Measurements from ENCODE around the gene OR1J2. TPM values are rescaled to one million over a fixed set of nuclear protein-coding genes. Genes with fewer than 3 reads are reported as not detected.

Gene OR1J2
- total RNA-seq (2021; fragmentation: NEBNext Ultra II Directional; extraction: Animal tissue kit (Norgen Biotek cat#: 25700)), result not detected in 2 replicates
- not detected in 2 replicates for polyA plus RNA-seq (2011; rRNA removed)
- not detected for polyA plus RNA-seq (2011; cell fraction: cytosol; rRNA removed)
- not detected for polyA plus RNA-seq (2011; cell fraction: nucleus; rRNA removed)
- polyA plus RNA-seq (2012, experiment 1 of 2), result not detected in 4 replicates
- not detected for polyA plus RNA-seq (2012, experiment 2 of 2)
- not detected for polyA plus RNA-seq (2013, experiment 1 of 2)
- not detected for polyA plus RNA-seq (2013, experiment 2 of 2)
- 0.28 TPM in 1 of 2 replicates, not detected in the other for polyA minus RNA-seq (2011; rRNA and poly(A)+ RNA removed)
- polyA minus RNA-seq (2011; cell fraction: cytosol; rRNA and poly(A)+ RNA removed), result not detected
- polyA minus RNA-seq (2011; cell fraction: nucleus; rRNA and poly(A)+ RNA removed), result not detected
- long read RNA-seq, experiment 1, result 0 reads
- long read RNA-seq, experiment 2, result 0 reads

GRCh38 chr9:122510502-122510901 lies at the start of gene OR1J2:
Gene OR1J2, plus strand, starts transcription at chr9:122510802. Its CDS starts 0 bp downstream, at chr9:122510802.
- H3K27me3 ChIP-seq (replicated peaks in 1 of 4; ENCODE audit: control insufficient read depth in 3 of 4, extremely low read depth in 1 of 4, insufficient read depth in 3 of 4, low read length in 3 of 4), result no peaks in the 10 kb centered on the region
- CTCF ChIA-PET (ENCODE audit: partially characterized antibody), result interaction anchor here (1.4 kb wide), 1 partner anchor 11 kb away, joined by 3 read pairs; no protein-coding TSS in a partner anchor
- TF ChIP-seq CREB1 (IDR thresholded peaks at IDR 0.05), result no peak
- TF ChIP-seq SAP30 (IDR thresholded peaks at IDR 0.05; ENCODE audit: insufficient read depth, insufficient replicate concordance, low read length), result no peak
- no peak for TF ChIP-seq KDM5A (IDR thresholded peaks at IDR 0.05; ENCODE audit: low read length)
- no peak for TF ChIP-seq NRF1 (IDR thresholded peaks at IDR 0.05; ENCODE audit: low read depth, low read length)
- TF ChIP-seq GTF2F1 (IDR thresholded peaks at IDR 0.05; ENCODE audit: borderline replicate concordance, low read depth, low read length), result no peak
- no peak for TF ChIP-seq CHD2 (IDR thresholded peaks at IDR 0.05; ENCODE audit: low read length)
- no peak for TF ChIP-seq SRF (IDR thresholded peaks at IDR 0.05; ENCODE audit: low read depth, low read length)
- TF ChIP-seq RXRA (IDR thresholded peaks at IDR 0.05; ENCODE audit: insufficient read depth, low read depth, low read length), result no peak
- TF ChIP-seq SP4 (IDR thresholded peaks at IDR 0.05; ENCODE audit: low read length), result no peak
- no peak for TF ChIP-seq HDAC6 (IDR thresholded peaks at IDR 0.05; ENCODE audit: low read depth, low read length)
- TF ChIP-seq PHF8 (conservative IDR thresholded peaks at IDR 0.05; ENCODE audit: low read depth, low read length), result no peak

More at GRCh38 chr9:122510502-122510901, at the start of gene OR1J2:
- FAIRE-seq (no peak), DNase-seq (ENCODE audit: low read depth in 1 of 2, low spot score in 2 of 2) (no peak)
- no peaks in the 10 kb centered on the region for H3K4me1 ChIP-seq (replicated peaks in 1 of 4; ENCODE audit: control insufficient read depth in 3 of 4, insufficient read depth in 4 of 4, low read length in 3 of 4)
- no peak within 1 kb of the TSS for H4K5ac ChIP-seq (ENCODE audit: insufficient read length, low read depth, low read length)
- no peaks in the 10 kb centered on the region for H3K79me2 ChIP-seq (ENCODE audit: control insufficient read depth in 1 of 2, insufficient read depth in 2 of 2, low read length in 2 of 2)
- no peak within 1 kb of the TSS for H4K91ac ChIP-seq (replicated peaks; ENCODE audit: insufficient read length, low read length)
- H3K4me2 ChIP-seq (ENCODE audit: insufficient read depth in 1 of 2, low read depth in 2 of 2, low read length in 2 of 2), result no peak within 1 kb of the TSS
- H2BK120ac ChIP-seq (replicated peaks; ENCODE audit: low read depth, low read length), result no peak within 1 kb of the TSS
- H2AFZ ChIP-seq (ENCODE audit: low read length), result no peak within 1 kb of the TSS
- no peak within 1 kb of the TSS for H3K14ac ChIP-seq (ENCODE audit: insufficient read length)
- H3K23me2 ChIP-seq (ENCODE audit: low read depth, low read length), result no peaks in the 10 kb centered on the region
- WGBS, 2 experiments (ENCODE audit: extremely low coverage in 1 of 2, insufficient coverage in 1 of 2, insufficient read length in 1 of 2, insufficient replicate concordance in 2 of 2, low coverage in 1 of 2, low lambda C conversion rate in 2 of 2, missing lambda C conversion rate in 1 of 2), result 60% methylated on average over 5 of the region's 6 CpGs; no CpG with 5 or more reads in 1 of the 2 experiments
- no peak within 1 kb of the TSS for H3K18ac ChIP-seq (ENCODE audit: extremely low read depth, low read length)
- no peak within 1 kb of the TSS for H2BK5ac ChIP-seq (ENCODE audit: low read depth, low read length)
- no peak within 1 kb of the TSS for H3K9ac ChIP-seq (replicated peaks in 1 of 4; ENCODE audit: extremely low read depth in 1 of 4, low read depth in 3 of 4, low read length in 3 of 4)
- no peak within 1 kb of the TSS for H2BK12ac ChIP-seq (ENCODE audit: low read depth, low read length)
- H3K23ac ChIP-seq (ENCODE audit: insufficient read length), result no peak within 1 kb of the TSS
- no peak within 1 kb of the TSS for H3K56ac ChIP-seq (replicated peaks; ENCODE audit: insufficient read length, low read depth, low read length)
- H3K27ac ChIP-seq (ENCODE audit: low read depth, low read length), result no peak within 1 kb of the TSS
- H4K20me1 ChIP-seq (replicated peaks in 1 of 2; ENCODE audit: control insufficient read depth in 1 of 2, insufficient read depth in 2 of 2, low read length in 2 of 2), result no peaks in the 10 kb centered on the region
- H2BK15ac ChIP-seq (ENCODE audit: low read length), result no peak within 1 kb of the TSS
- H3K4ac ChIP-seq (replicated peaks; ENCODE audit: insufficient read length, low read depth, low read length), result no peak within 1 kb of the TSS
- no peak within 1 kb of the TSS for H3K4me3 ChIP-seq (ENCODE audit: extremely low read depth in 1 of 4, insufficient read depth in 2 of 4, low read depth in 3 of 4, low read length in 4 of 4)
- H3K36me3 ChIP-seq (ENCODE audit: control insufficient read depth in 2 of 4, insufficient read depth in 4 of 4, low read length in 3 of 4), result no peaks in the 10 kb centered on the region
- H3K79me1 ChIP-seq (ENCODE audit: low read depth, low read length), result no peaks in the 10 kb centered on the region
- no peak within 1 kb of the TSS for H4K8ac ChIP-seq (ENCODE audit: extremely low read depth, insufficient read depth, low read length)
- POLR2A ChIA-PET (ENCODE audit: partially characterized antibody), result no interaction called here
- H3K9me3 ChIP-seq (ENCODE audit: insufficient read depth in 2 of 2, low read depth in 1 of 2, low read length in 1 of 2), result peaks cover 47 to 64% of the 10 kb centered on the region in 2 experiments
- H2AK5ac ChIP-seq (ENCODE audit: low read depth, low read length), result no peak within 1 kb of the TSS
- H2BK20ac ChIP-seq (ENCODE audit: low read length), result no peak within 1 kb of the TSS

Measured in H1 (cell line).